Measurements from ENCODE around the gene PLD6.

PLD6 gene

DNA sequence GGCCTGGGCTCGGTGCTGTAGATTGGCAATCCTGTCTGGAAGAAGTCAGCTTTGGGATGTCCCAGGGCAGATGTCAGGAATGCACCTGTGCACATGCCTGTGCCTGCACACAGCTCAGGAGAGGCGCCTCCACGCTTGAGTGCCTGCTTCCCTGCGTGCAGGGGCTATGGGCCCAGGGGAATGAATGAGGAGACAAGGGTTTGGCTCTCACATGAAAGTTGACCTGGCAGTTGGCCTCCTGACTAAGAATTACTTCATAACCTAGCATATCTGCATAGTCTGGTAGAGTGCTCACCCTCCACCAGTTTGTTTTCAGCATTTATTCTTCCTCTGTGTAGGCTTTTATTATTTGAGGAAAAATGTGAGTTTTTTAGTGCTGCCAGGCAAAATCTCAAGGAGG, 50.0 kb downstream of the PLD6 start:
- peak; percentile 80 for DNase-seq (ENCODE audit: low read depth, low spot score)

DNA sequence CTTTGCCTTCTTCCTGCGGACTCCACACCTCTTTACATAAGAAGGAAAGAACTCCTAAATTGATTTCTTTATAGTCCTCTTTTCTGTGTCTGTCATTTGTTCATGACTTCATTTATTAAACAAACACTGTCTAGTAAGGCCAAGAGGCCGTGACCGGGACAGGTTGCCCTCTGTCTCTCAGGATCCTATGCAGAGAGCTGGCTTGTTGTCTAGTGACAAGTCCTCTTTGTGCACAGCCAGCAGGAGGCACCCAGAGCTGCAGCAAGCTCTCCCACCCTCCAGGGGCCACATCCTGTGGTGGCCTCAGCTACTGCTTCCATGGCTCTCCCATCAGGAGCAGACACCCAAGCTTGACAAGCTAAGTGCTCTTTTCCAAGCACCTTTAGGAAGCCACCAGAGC, 50.6 kb downstream of the PLD6 start:
- DNase-seq (ENCODE audit: low read depth, low spot score), result no peak

DNA sequence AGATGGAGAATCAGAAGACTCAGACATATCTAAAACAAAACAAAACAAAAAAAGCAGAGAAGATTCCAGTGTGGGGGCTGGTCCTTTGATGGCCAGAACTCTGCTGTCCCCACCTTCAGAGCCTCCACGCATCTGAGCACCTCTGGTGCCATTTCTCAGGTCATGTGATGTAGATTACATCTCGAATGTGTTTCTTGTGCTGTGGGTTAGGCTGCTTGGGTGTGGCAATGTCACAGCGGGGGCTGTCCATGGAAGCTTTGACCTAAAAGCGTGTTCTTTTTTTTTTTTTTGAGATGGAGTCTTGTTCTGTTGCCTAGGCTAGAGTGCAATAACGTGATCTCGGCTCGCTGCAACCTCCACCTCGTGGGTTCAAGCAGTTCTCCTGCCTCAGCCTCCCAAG, 51.2 kb downstream of the PLD6 start:
- DNase-seq (ENCODE audit: low read depth, low spot score), result no peak

DNA sequence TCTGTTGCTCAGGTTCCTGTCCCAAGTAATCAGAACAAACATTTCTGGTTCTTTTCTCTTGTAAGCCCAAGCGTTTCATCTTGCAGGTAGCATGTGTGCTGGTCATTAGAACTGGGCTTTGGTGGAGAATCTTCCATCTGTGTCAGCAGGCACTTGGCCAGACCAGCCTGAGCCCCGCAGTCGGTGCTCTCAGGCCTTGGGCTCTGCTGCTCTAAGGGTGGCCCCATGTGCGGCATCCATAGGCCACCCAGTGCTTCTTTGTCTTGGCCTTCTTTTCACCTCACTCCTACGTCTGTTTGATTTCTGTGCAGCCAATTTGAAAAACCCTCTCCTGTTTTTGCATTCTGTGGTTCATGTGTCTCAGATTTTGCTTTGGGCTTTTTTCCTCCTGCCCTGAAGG, 51.6 kb downstream of the PLD6 start:
- DNase-seq (ENCODE audit: low read depth, low spot score), result no peak

DNA sequence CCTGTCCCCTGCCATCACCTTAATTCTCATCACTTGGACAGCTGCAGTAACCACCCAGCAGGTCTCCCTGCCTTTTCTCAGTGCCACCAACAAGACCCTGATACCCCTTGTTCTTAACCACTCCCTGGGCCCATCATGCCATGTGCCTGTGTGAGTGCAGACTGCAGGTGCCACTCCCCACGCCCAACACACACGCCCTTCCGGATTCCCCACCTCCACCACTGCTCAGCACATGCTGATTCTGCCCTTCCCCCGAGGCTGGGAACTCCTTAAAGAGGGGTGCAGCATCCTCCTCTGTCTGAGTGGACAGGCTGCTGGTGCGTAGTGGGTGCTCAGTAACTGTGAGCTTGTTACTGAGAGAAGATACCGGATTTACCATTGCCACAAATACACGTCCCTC, 52.4 kb downstream of the PLD6 start:
- DNase-seq (ENCODE audit: low read depth, low spot score), result no peak

DNA sequence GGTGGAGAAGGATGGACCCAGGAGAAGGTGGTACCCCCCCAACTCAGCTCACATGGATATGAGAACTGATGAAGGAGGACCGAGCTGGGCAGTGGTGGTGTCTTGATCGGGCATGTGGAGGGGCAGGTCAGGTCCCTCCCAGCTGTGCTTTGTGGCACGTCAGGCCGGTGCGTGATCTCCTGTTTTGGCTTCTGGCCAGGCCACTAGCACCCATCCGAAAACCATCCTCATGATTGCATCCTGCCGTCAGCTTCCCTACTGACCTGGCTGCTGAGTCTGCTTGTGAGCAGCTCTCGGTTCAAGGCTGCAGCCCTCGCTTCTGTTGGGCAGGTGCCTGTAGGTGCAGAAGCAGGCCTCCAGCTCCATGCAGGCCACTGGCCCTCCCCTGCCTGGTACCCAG, 53.1 kb downstream of the PLD6 start:
- DNase-seq (ENCODE audit: low read depth, low spot score), result no peak

DNA sequence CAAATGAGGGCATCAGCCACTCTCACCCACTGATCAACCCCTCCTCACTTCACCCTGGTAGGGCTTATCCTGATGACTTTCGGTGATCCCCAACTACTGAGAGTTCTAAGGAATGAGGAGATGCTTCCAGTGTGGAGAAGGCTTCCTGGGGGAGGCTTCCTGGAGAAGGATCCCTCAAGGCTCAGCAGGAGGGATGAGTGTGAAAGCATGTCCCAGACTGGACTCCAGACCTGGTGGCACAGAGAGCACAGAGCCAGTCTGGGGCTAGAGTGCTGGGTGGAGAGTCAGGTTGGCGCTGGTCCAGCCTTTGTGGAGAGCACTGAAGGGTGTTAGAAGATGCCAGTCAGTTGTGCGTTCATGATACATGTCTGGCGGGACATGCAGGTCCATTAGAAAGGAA, 53.7 kb downstream of the PLD6 start:
- DNase-seq (ENCODE audit: low read depth, low spot score), result peak; percentile 49

DNA sequence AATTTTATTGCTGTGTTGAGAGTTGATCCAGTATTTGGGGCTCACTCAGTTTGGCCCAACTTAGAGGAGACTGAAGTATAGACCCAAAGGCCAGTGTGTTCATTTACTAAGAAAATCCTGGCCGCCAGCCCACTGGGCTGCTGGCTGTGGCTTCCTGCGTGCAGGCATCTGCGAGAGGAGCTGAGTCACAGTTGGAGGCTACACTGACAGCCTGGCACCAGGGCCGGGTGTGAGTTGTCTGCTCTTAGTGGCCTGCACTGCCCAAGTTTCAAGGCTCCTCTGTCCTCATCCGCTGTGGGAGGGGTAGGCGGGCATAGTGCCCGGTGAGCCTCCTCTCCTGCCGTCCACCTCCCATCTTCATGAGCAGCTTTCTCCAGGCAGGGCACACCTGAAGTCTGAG, 54.2 kb downstream of the PLD6 start:
- peak; percentile 98 for DNase-seq (ENCODE audit: low read depth, low spot score)

DNA sequence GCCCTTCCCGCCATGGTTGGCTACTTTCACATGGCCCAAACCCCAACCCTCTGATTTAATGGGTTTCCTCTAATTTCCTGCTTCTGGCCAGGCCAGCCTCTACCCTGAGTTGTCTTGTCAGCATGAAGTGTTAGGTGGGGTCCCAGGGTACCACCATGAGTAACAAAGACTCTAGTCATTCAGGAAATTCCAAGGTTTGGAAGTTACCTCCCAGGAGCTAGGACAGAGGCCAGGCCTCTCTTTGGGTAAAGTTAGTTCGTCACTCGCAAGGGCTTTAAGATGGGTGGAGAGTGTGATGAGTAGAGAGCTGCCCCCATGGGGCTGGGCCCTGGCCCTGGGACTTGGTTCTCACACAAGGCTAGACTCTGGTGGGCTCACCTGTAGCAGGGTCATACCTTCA, 54.6 kb downstream of the PLD6 start:
- DNase-seq (ENCODE audit: low read depth, low spot score), result peak; percentile 46

DNA sequence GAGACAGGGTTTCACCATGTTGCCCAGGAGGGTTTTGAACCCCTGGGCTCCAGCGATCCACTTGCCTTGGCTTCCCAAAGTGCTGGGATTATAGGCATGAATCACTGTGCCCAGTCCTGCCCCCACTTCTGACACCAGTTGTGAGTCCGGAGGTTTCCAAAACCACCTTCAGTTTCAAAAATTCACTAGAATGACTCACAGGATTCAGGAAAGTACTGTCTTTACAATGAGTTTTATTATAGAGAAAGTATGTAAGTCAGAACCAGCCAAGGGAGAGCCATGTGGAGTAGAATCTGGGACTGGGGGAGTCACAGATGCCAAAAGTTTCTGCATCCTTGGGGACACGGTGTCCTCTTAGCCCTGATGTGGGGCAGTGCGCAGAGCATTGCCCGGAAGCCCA, 55.1 kb downstream of the PLD6 start:
- DNase-seq (ENCODE audit: low read depth, low spot score), result peak; percentile 83
